A549 (cell line): ENCODE results near the gene RYR3. TPM values are rescaled to one million over a fixed set of nuclear protein-coding genes. Genes with fewer than 3 reads are reported as not detected.

ENCODE experiments used
- ATAC-seq, 2 experiments: fragments of 200-7000 bp in 1 of 2; fragments of >200 bp in 1 of 2; cut with Nextera tagmentation in 1 of 2; cut with Tn5 transposase in 1 of 2; 3 replicates each; pipeline versions ENCODE4 v1.8.0 to v1.9.1; 2018 to 2020; ENCODE audit warnings: mild to moderate bottlenecking in 1 of 2, moderate library complexity in 1 of 2
- CTCF ChIA-PET: fragments of 300-600 bp; sonication (Branson Sonifier 250); formaldehyde crosslinking; extraction: SDS; loops from one replicate; lab custom pipeline; 2021; ENCODE audit warnings: antibody characterized with exemption, inconsistent platforms; lab: Yijun Ruan, JAX
- POLR2A ChIA-PET: fragments of 350-600 bp; formaldehyde crosslinking; extraction: SDS; loops from one replicate; lab custom pipeline; 2021; ENCODE audit warnings: antibody characterized with exemption, inconsistent platforms; lab: Yijun Ruan, JAX
- DNase-seq, 2 experiments: peaks; one replicate each; pipeline versions ENCODE4 v3.0.0 to v3.0.0-alpha.2; 2011 to 2016; ENCODE audit warnings: low read depth in 1 of 2, low spot score in 1 of 2
- FAIRE-seq: peaks from 2 replicates; lab custom pipeline; 2011; peaks lifted over from hg19 to GRCh38; lab: Jason Lieb, UNC
- H3K27ac ChIP-seq, 2 experiments: fragments of >200 bp; sonication (Bioruptor Twin); formaldehyde crosslinking; 3 replicates each; pipeline ENCODE4 v1.5.1; 2016 to 2017
- H3K4me1 ChIP-seq: fragments of >200 bp; sonication (Bioruptor Twin); formaldehyde crosslinking; 3 replicates; pipeline ENCODE4 v1.6.1; 2016
- H3K4me2 ChIP-seq: fragments of >200 bp; sonication (Bioruptor Twin); formaldehyde crosslinking; 3 replicates; pipeline ENCODE4 v1.6.1; 2016
- H3K4me3 ChIP-seq: fragments of >200 bp; sonication (Bioruptor Twin); formaldehyde crosslinking; 3 replicates; pipeline ENCODE4 v1.5.1; 2016
- H3K9me3 ChIP-seq: fragments of >200 bp; sonication (Bioruptor Twin); formaldehyde crosslinking; 3 replicates; pipeline ENCODE4 v1.6.1; 2016
- BCL3 ChIP-seq: fragments of >200 bp; sonication (Bioruptor Twin); formaldehyde crosslinking; IDR thresholded peaks from 3 replicates; pipeline ENCODE4 v1.6.1; 2016
- CBX8 ChIP-seq: fragments of 200-600 bp; sonication (generic); IDR thresholded peaks from 2 replicates; pipeline ENCODE4 v1.6.1; 2016
- CHD4 ChIP-seq: fragments of 200-600 bp; sonication (generic); IDR thresholded peaks from 2 replicates; pipeline ENCODE4 v1.6.1; 2016; ENCODE audit warnings: antibody characterized with exemption, mild to moderate bottlenecking, borderline replicate concordance
- CTCF ChIP-seq: fragments of >200 bp; sonication (Bioruptor Twin); formaldehyde crosslinking; IDR thresholded peaks from 3 replicates; pipeline ENCODE4 v1.5.1; 2016
- EHMT2 ChIP-seq: fragments of 200-600 bp; sonication (generic); IDR thresholded peaks from 2 replicates; pipeline ENCODE4 v1.6.1; 2016; ENCODE audit warnings: antibody characterized with exemption, low read depth, mild to moderate bottlenecking, moderate library complexity
- FOSB ChIP-seq: fragments of 250-450 bp; sonication (Bioruptor Pico); IDR thresholded peaks from 2 replicates; pipeline ENCODE4 v1.5.0; 2020; ENCODE audit warnings: mild to moderate bottlenecking, moderate library complexity
- FOSL2 ChIP-seq, 2 experiments: fragments of 450-650 bp in 1 of 2; fragments of >200 bp in 1 of 2; sonication (Bioruptor Twin) in 1 of 2; formaldehyde crosslinking; IDR thresholded peaks; 2 replicates each; pipeline versions ENCODE4 v1.5.0 to v1.6.1; 2016 to 2020; ENCODE audit warnings: mild to moderate bottlenecking in 1 of 2, moderate library complexity in 1 of 2
- FOXS1 ChIP-seq: fragments of 250-450 bp; sonication (Bioruptor Pico); IDR thresholded peaks from 2 replicates; pipeline ENCODE4 v1.5.0; 2020; ENCODE audit warnings: mild to moderate bottlenecking, moderate library complexity
- HDAC2 ChIP-seq: fragments of 200-600 bp; sonication (generic); IDR thresholded peaks from 2 replicates; pipeline ENCODE4 v1.6.1; 2016
- HOXB13 ChIP-seq: fragments of 250-450 bp; sonication (Bioruptor Pico); IDR thresholded peaks from 2 replicates; pipeline ENCODE4 v1.5.0; 2020; ENCODE audit warnings: low read depth, mild to moderate bottlenecking, moderate library complexity
- HOXB5 ChIP-seq: fragments of 250-450 bp; sonication (Bioruptor Pico); IDR thresholded peaks from 2 replicates; pipeline ENCODE4 v1.5.0; 2020; ENCODE audit warnings: mild to moderate bottlenecking, moderate library complexity
- JUNB ChIP-seq: fragments of >200 bp; sonication (Bioruptor Twin); formaldehyde crosslinking; IDR thresholded peaks from 2 replicates; pipeline ENCODE4 v1.6.1; 2016
- MYC ChIP-seq: IDR thresholded peaks from 2 replicates; pipeline ENCODE4 v1.6.1; 2012; ENCODE audit warnings: mild to moderate bottlenecking, inconsistent platforms, low read length, improper control_type of control experiment, borderline replicate concordance
- NFE2L2 ChIP-seq: fragments of 150-350 bp; conservative IDR thresholded peaks from 2 replicates; pipeline ENCODE4 v1.6.1; 2014; ENCODE audit warnings: low read length
- NR3C1 ChIP-seq: fragments of >200 bp; sonication (Bioruptor Twin); formaldehyde crosslinking; IDR thresholded peaks from 3 replicates; pipeline ENCODE4 v1.6.1; 2017
- PBX3 ChIP-seq: IDR thresholded peaks from 2 replicates; pipeline ENCODE4 v1.6.1; 2012
- PHF8 ChIP-seq: fragments of 200-600 bp; sonication (generic); IDR thresholded peaks from 2 replicates; pipeline ENCODE4 v1.6.1; 2016; ENCODE audit warnings: low read depth, mild to moderate bottlenecking, antibody characterized with exemption, moderate library complexity, borderline replicate concordance
- POLR2A ChIP-seq: IDR thresholded peaks from 2 replicates; pipeline ENCODE4 v1.6.1; 2012; ENCODE audit warnings: mild to moderate bottlenecking, low read length
- RAD21 ChIP-seq, 2 experiments: fragments of >200 bp in 1 of 2; sonication (Bioruptor Twin) in 1 of 2; formaldehyde crosslinking in 1 of 2; IDR thresholded peaks in 1 of 2; conservative IDR thresholded peaks in 1 of 2; 2 replicates in 1 of 2; 3 replicates in 1 of 2; pipeline ENCODE4 v1.6.1; 2012 to 2018; ENCODE audit warnings: inconsistent platforms in 1 of 2
- RFX5 ChIP-seq: fragments of 450-650 bp; IDR thresholded peaks from 2 replicates; pipeline ENCODE4 v1.7.1; 2014; ENCODE audit warnings: antibody characterized with exemption, mild to moderate bottlenecking, moderate library complexity
- RNF2 ChIP-seq: fragments of 200-600 bp; sonication (generic); IDR thresholded peaks from 2 replicates; pipeline ENCODE4 v1.6.1; 2016; ENCODE audit warnings: low read depth, mild to moderate bottlenecking, antibody characterized with exemption, moderate library complexity, borderline replicate concordance
- SREBF2 ChIP-seq: fragments of 450-650 bp; IDR thresholded peaks from 2 replicates; pipeline ENCODE4 v1.6.1; 2014; ENCODE audit warnings: mild to moderate bottlenecking, moderate library complexity
- TFCP2L1 ChIP-seq: fragments of 250-450 bp; sonication (Bioruptor Pico); IDR thresholded peaks from 2 replicates; pipeline ENCODE4 v1.5.0; 2021; ENCODE audit warnings: mild to moderate bottlenecking
- USF2 ChIP-seq: fragments of 450-650 bp; IDR thresholded peaks from 2 replicates; pipeline ENCODE4 v1.6.1; 2014; ENCODE audit warnings: antibody characterized with exemption
- ZFP36 ChIP-seq: fragments of 450-650 bp; IDR thresholded peaks from 2 replicates; pipeline ENCODE4 v1.6.1; 2014; ENCODE audit warnings: borderline replicate concordance; ENCODE audit not compliant: partially characterized antibody
- ZSCAN20 ChIP-seq: fragments of 250-450 bp; sonication (Bioruptor Pico); IDR thresholded peaks from 2 replicates; pipeline ENCODE4 v1.8.0; 2022; ENCODE audit warnings: mild to moderate bottlenecking, moderate library complexity
- WGBS: methylation state at CpG from one replicate; pipeline ENCODE4 v1.1.6; 2017; ENCODE audit errors: missing lambda C conversion rate; 5-methylcytosine and 5-hydroxymethylcytosine counted together
- polyA plus RNA-seq, 4 experiments: library from polyadenylated mRNA; depleted of rRNA in 3 of 4; stranded (reverse); fragments of >200 nt; fragmentation: RNase III in 1 of 4; extraction: RNeasy Plus Mini Kit Qiagen cat#74134 plus additional on column Dnase treatment in 1 of 4; gene quantifications; 2 replicates in 3 of 4; 3 replicates in 1 of 4; pipeline ENCODE4 v1.2.3, GENCODE V29; 2011 to 2017
- TF ChIP-seq, protein P1 (sequence below): fragments of >200 bp; sonication (Bioruptor Twin); formaldehyde crosslinking; IDR thresholded peaks from 2 replicates; pipeline ENCODE4 v1.6.1; 2016

RYR3 gene
- polyA plus RNA-seq, 2 of the 4 experiments (the other 2 are of a cell fraction), result 0.03 TPM; not detected in 1

DNA sequence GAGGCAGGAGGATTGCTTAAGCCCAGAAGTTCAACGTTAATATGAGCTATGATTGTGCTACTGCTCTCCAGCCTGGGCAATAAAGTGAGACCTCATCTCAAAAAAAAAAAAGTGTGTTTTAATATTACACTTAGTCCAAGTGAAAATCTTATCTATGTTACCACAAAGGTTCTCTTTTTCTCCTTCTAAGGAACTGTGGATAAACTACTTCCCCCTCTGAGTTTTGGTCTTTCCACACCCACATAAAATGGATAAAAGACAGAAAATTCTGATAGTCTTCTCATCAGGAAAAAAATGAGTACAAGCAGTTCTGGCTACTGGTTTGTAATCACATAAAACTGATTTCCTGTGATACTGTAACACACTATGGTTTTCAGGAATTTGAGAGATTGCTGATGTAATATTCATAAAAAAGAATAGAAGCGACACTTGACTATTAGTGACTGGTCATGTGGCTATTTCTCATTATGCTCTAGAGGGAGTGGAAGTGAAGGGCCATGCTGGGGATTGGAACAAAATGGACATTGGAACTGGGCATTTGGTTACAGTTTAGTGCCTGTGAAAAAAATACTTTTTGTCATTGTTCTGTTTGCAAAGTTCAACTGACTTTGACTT is 68.2 kb downstream of the RYR3 start:
- no peak overlapping the region for H3K4me3 ChIP-seq
- no peak for TF ChIP-seq SREBF2
- no peak for TF ChIP-seq CBX8
- no peak for TF ChIP-seq NR3C1
- no peak for TF ChIP-seq PHF8
- no peak for TF ChIP-seq TFCP2L1 (CRISPR knock-in tag)
- TF ChIP-seq CHD4, result no peak
- no peak for TF ChIP-seq NFE2L2
- TF ChIP-seq RNF2, result no peak
- no peak for TF ChIP-seq HOXB5
- TF ChIP-seq, protein P1, sequence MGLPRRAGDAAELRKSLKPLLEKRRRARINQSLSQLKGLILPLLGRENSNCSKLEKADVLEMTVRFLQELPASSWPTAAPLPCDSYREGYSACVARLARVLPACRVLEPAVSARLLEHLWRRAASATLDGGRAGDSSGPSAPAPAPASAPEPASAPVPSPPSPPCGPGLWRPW, result no peak
- no peak for TF ChIP-seq RAD21 (conservative IDR thresholded peaks at IDR 0.05 in 1 of 2, IDR thresholded peaks at IDR 0.05 in 1 of 2)
- TF ChIP-seq, all 56 proteins: peak for 0
- no peaks in the 10 kb centered on the region for H3K4me1 ChIP-seq
- H3K9me3 ChIP-seq, result no peaks in the 10 kb centered on the region
- ChIA-PET POLR2A (no interaction called here), CTCF (no interaction called here)
- DNase-seq (no peak), FAIRE-seq (peak; percentile 49), ATAC-seq (no peak)
- no peak overlapping the region for H3K27ac ChIP-seq
- no peak overlapping the region for H3K4me2 ChIP-seq
- 37% methylated on average over 2 of the region's 2 CpGs for WGBS

GRCh38 chr15:33380406-33380805 is 69.6 kb downstream of the RYR3 start:
- Histone ChIP-seq H3K27ac (no peak overlapping the region), H3K9me3 (no peaks in the 10 kb centered on the region), H3K4me3 (no peak overlapping the region), H3K4me2 (no peak overlapping the region), H3K4me1 (no peaks in the 10 kb centered on the region)
- no peak for DNase-seq
- ATAC-seq, result no peak
- ChIA-PET CTCF (no interaction called here), POLR2A (no interaction called here)
- TF ChIP-seq ZFP36, result no peak
- no peak for TF ChIP-seq SREBF2
- TF ChIP-seq ZSCAN20, result no peak
- no peak for TF ChIP-seq FOXS1
- TF ChIP-seq FOSL2 (IDR thresholded peaks at IDR 0.05), result no peak
- no peak for TF ChIP-seq FOSL2 (CRISPR knock-in tag; IDR thresholded peaks at IDR 0.05)
- TF ChIP-seq HDAC2, result no peak
- no peak for TF ChIP-seq JUNB
- TF ChIP-seq USF2, result no peak
- no peak for TF ChIP-seq FOSB
- TF ChIP-seq MYC, result no peak
- TF ChIP-seq NFE2L2, result no peak
- 39% methylated on average over 8 of the region's 8 CpGs for WGBS
- no peak for FAIRE-seq

DNA sequence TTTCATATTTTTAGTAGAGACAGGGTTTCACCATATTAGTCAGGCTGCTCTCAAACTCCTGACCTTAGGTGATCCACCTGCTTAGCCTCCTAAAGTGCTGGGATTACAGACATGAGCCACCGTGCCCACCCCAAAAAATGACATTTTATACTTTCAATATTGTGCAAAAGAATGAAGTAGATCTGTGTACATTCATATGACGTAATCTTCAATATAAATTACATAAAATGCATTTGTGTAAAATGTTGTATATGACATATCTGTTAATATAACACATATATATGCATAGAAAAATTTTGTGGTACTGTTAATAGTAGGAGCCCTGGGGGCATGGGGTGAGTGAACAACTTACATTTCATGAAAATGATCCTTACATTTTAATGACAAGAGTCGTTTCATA is 71.7 kb downstream of the RYR3 start:
- no peak for TF ChIP-seq HOXB5
- no peaks in the 10 kb centered on the region for H3K4me1 ChIP-seq
- CTCF ChIA-PET, result interaction anchor here (1.0 kb wide), 1 partner anchor 12 kb away, joined by 3 read pairs; no protein-coding TSS in a partner anchor
- no peak for ATAC-seq
- no peak overlapping the region for H3K4me3 ChIP-seq
- no peak for DNase-seq
- no peak overlapping the region for H3K27ac ChIP-seq
- H3K9me3 ChIP-seq, result no peaks in the 10 kb centered on the region
- POLR2A ChIA-PET, result no interaction called here
- FAIRE-seq, result no peak
- no peak overlapping the region for H3K4me2 ChIP-seq
- WGBS, result 4% methylated on average over 3 of the region's 3 CpGs

GRCh38 chr15:33384307-33384706 is 73.5 kb downstream of the RYR3 start:
- Histone ChIP-seq H3K4me1 (no peaks in the 10 kb centered on the region), H3K9me3 (no peaks in the 10 kb centered on the region), H3K27ac (no peak overlapping the region), H3K4me2 (no peak overlapping the region), H3K4me3 (no peak overlapping the region)
- WGBS, result 18% methylated on average over 3 of the region's 3 CpGs
- DNase-seq, result no peak
- ATAC-seq, result no peak
- ChIA-PET CTCF (interaction anchor here (1.5 kb wide), 1 partner anchor 15 kb away, joined by 3 read pairs; no protein-coding TSS in a partner anchor), POLR2A (no interaction called here)
- no peak for FAIRE-seq
- TF ChIP-seq BCL3 (no peak), EHMT2 (no peak), ZFP36 (no peak), RFX5 (no peak), HOXB13 (CRISPR knock-in tag) (no peak), POLR2A (no peak), JUNB (no peak), PBX3 (no peak), MYC (no peak), CBX8 (no peak), SREBF2 (no peak), CTCF (no peak)
